Activated CD8-positive, alpha-beta T cell treated with anti-CD3 and anti-CD28 coated beads for 36 hours (primary cell): ENCODE data around the gene SENP2. TPM values are rescaled to one million over a fixed set of nuclear protein-coding genes. Genes with fewer than 3 reads are reported as not detected.

ENCODE experiments used
- ATAC-seq: fragments of 200-7000 bp; cut with Tn5 transposase; one replicate; pipeline ENCODE4 v1.10.0; 2021; ENCODE audit warnings: mild to moderate bottlenecking, moderate library complexity
- CTCF ChIA-PET: fragments of 350-600 bp; sonication (Branson Sonifier 250); formaldehyde crosslinking; loops from one replicate; lab custom pipeline; 2021; ENCODE audit warnings: antibody characterized with exemption; lab: Charles Lee
- POLR2A ChIA-PET: fragments of 350-600 bp; sonication (Branson Sonifier 250); formaldehyde crosslinking; loops from one replicate; lab custom pipeline; 2021; ENCODE audit warnings: antibody characterized with exemption; lab: Charles Lee
- DNase-seq: peaks from one replicate; pipeline ENCODE4 v3.0.0-alpha.2; 2020
- H3K27ac Mint-ChIP-seq: one replicate; pipeline ENCODE4 v1.8.0; 2021; ENCODE audit warnings: mild to moderate bottlenecking, mixed read lengths
- H3K27me3 Mint-ChIP-seq: one replicate; pipeline ENCODE4 v1.8.0; 2021; ENCODE audit warnings: mixed read lengths
- H3K36me3 Mint-ChIP-seq: one replicate; pipeline ENCODE4 v1.8.0; 2021; ENCODE audit warnings: low read depth, mixed read lengths
- H3K4me1 Mint-ChIP-seq: one replicate; pipeline ENCODE4 v1.8.0; 2021; ENCODE audit warnings: low read depth, mixed read lengths
- H3K4me3 Mint-ChIP-seq: one replicate; pipeline ENCODE4 v1.8.0; 2021; ENCODE audit warnings: mild to moderate bottlenecking, moderate library complexity, mixed read lengths
- H3K9me3 Mint-ChIP-seq: one replicate; pipeline ENCODE4 v1.8.0; 2021; ENCODE audit warnings: mixed read lengths
- CTCF ChIP-seq: fragments of 200-600 bp; IDR thresholded peaks from one replicate; pipeline ENCODE4 v1.8.0; 2022; ENCODE audit warnings: antibody characterized with exemption, mild to moderate bottlenecking
- intact Hi-C: fragments of 100-400 bp; cut with micrococcal nuclease; formaldehyde crosslinking; loops from one replicate; pipeline ENCODE4 v1.10.0; 2022
- total RNA-seq, 2 experiments: library from RNA; stranded (reverse); gene quantifications; one replicate each; pipeline ENCODE4 v1.2.3, GENCODE V29; 2021

Gene SENP2
- total RNA-seq, 2 experiments from 2014 or later = 22.5 to 28.4 TPM

- DNase-seq (no peak), ATAC-seq (no peak)
- Mint-ChIP-seq H3K36me3 (no peaks in the 10 kb centered on the region), H3K27me3 (peaks cover 6% of the 10 kb centered on the region), H3K27ac (no peak overlapping the region), H3K4me1 (no peaks in the 10 kb centered on the region), H3K9me3 (no peaks in the 10 kb centered on the region), H3K4me3 (no peak overlapping the region)
- ChIA-PET POLR2A (no interaction called here), CTCF (interaction anchor here (1.2 kb wide), 1 partner anchor 14 kb away, joined by 3 read pairs; no protein-coding TSS in a partner anchor)
- intact Hi-C loops = no loop called here
- no peak for TF ChIP-seq CTCF
These were observed 60.5 kb downstream of the SENP2 start for GRCh38 chr3:185646382-185647133.

- ATAC-seq (no peak), DNase-seq (no peak)
- intact Hi-C loops = no loop called here
- peaks cover 4% of the 10 kb centered on the region for H3K27me3 Mint-ChIP-seq
- no peaks in the 10 kb centered on the region for H3K4me1 Mint-ChIP-seq
- CTCF ChIA-PET = interaction anchor here (0.6 to 1.6 kb wide), 3 partner anchors 13 to 116 kb away, joined by 3 to 8 read pairs (median 3); no protein-coding TSS in a partner anchor
- no peaks in the 10 kb centered on the region for H3K36me3 Mint-ChIP-seq
- POLR2A ChIA-PET = no interaction called here
- no peak overlapping the region for H3K27ac Mint-ChIP-seq
- no peak overlapping the region for H3K4me3 Mint-ChIP-seq
- no peaks in the 10 kb centered on the region for H3K9me3 Mint-ChIP-seq
- TF ChIP-seq CTCF = no peak
These were observed 61.2 kb downstream of the SENP2 start for GRCh38 chr3:185647134-185647879.

GRCh38 chr3:185647880-185648210 lies 61.8 kb downstream of the SENP2 start:
- no peak for TF ChIP-seq CTCF
- ATAC-seq (no peak), DNase-seq (no peak)
- ChIA-PET POLR2A (no interaction called here), CTCF (interaction anchor here (0.6 to 1.6 kb wide), 2 partner anchors 13 to 115 kb away, joined by 3 to 8 read pairs; no protein-coding TSS in a partner anchor)
- Mint-ChIP-seq H3K27me3 (peaks cover 2% of the 10 kb centered on the region), H3K27ac (no peak overlapping the region), H3K36me3 (no peaks in the 10 kb centered on the region), H3K9me3 (no peaks in the 10 kb centered on the region), H3K4me1 (no peaks in the 10 kb centered on the region), H3K4me3 (no peak overlapping the region)
- intact Hi-C loops = no loop called here

GRCh38 chr3:185648396-185648795 lies 62.3 kb downstream of the SENP2 start:
- intact Hi-C loops = no loop called here

More at GRCh38 chr3:185648396-185648795, 62.3 kb downstream of the SENP2 start:
- ChIA-PET CTCF (interaction anchor here (1.6 kb wide), 1 partner anchor 12 kb away, joined by 8 read pairs; no protein-coding TSS in a partner anchor), POLR2A (no interaction called here)
- Mint-ChIP-seq H3K4me1 (no peaks in the 10 kb centered on the region), H3K27ac (no peak overlapping the region), H3K27me3 (peaks cover 2% of the 10 kb centered on the region), H3K9me3 (no peaks in the 10 kb centered on the region), H3K36me3 (no peaks in the 10 kb centered on the region), H3K4me3 (no peak overlapping the region)
- no peak for ATAC-seq
- no peak for DNase-seq
- no peak for TF ChIP-seq CTCF
